SJCRH30 (cell line): ENCODE measurements around the gene ILKAP. TPM values are rescaled to one million over a fixed set of nuclear protein-coding genes. Genes with fewer than 3 reads are reported as not detected.
A peak's percentile ranks its signal among the peaks of the same experiment; 100 is the strongest.

Experiments
- DNase-seq, 2 experiments: peaks; one replicate each; pipeline ENCODE4 v3.0.0-alpha.2; 2015 to 2020
- H3K27ac ChIP-seq: fragments of 250-450 bp; sonication (Bioruptor Pico); 2 replicates; pipeline ENCODE4 v1.5.1; 2020; ENCODE audit warnings: mild to moderate bottlenecking, moderate library complexity
- H3K27me3 ChIP-seq: fragments of 250-450 bp; sonication (Bioruptor Pico); 2 replicates; pipeline ENCODE4 v1.5.1; 2020; ENCODE audit warnings: mild to moderate bottlenecking, moderate library complexity
- H3K36me3 ChIP-seq: fragments of 250-450 bp; sonication (Bioruptor Pico); 2 replicates; pipeline ENCODE4 v1.5.1; 2020; ENCODE audit warnings: mild to moderate bottlenecking, moderate library complexity
- H3K4me1 ChIP-seq: fragments of 250-450 bp; sonication (Bioruptor Pico); 2 replicates; pipeline ENCODE4 v1.5.1; 2020; ENCODE audit warnings: mild to moderate bottlenecking, moderate library complexity
- H3K4me3 ChIP-seq: fragments of 250-450 bp; sonication (Bioruptor Pico); 2 replicates; pipeline ENCODE4 v1.5.1; 2020; ENCODE audit warnings: mild to moderate bottlenecking, moderate library complexity
- H3K9me3 ChIP-seq: fragments of 250-450 bp; sonication (Bioruptor Pico); replicated peaks from 2 replicates; pipeline ENCODE4 v1.5.1; 2020; ENCODE audit warnings: mild to moderate bottlenecking, moderate library complexity
- total RNA-seq: library from RNA; depleted of rRNA; stranded (reverse); fragments of >200 nt; shearing (Covaris generic); gene quantifications from 2 replicates; pipeline ENCODE4 v1.2.3, GENCODE V29; 2014; rRNA removed

Gene ILKAP, protein sequence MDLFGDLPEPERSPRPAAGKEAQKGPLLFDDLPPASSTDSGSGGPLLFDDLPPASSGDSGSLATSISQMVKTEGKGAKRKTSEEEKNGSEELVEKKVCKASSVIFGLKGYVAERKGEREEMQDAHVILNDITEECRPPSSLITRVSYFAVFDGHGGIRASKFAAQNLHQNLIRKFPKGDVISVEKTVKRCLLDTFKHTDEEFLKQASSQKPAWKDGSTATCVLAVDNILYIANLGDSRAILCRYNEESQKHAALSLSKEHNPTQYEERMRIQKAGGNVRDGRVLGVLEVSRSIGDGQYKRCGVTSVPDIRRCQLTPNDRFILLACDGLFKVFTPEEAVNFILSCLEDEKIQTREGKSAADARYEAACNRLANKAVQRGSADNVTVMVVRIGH
- 59.8 and 71.1 TPM in 2 replicates for total RNA-seq

DNA sequence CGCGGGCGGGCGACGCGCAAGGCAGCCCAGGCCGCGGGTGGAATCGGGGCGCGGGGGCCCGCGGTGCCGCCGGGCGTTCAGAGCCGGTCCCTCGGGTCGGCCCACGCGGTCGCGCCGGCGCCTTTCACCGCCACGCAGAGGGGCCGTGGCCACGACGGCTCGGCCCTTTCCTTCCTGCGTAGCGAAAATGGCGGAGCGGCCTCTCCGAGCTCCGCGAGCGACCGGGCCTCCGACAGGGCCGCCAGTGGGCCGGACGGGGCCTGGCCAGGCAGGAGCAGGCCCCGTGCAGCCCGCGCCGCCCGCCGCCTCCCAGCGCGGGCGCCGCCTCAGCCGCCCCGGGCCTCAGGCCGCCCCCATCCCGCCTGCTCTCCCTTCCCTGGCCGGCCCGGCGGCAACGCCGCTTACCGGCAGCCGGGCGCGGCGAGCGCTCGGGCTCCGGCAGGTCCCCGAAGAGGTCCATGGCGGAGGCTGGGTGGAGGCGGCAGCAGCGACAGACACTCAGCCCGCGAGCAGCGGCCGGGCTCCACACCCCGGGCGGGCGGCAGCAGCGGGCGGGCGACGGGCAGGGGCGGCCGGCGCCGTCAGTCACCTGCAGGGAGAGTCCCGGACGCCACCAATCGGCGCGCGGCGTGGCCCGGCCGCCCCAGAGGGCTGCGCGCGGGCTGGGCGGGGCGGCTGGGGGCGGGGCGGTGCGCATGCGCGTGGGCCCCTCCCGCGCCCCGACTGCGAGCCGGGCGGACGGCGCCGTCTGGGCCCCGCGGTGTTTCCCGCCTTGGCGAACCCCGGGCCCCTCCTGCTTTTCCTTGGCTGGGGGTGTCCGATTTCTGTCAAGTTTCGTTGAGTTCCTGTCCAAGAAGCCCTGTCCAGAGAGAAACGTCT is at the start of gene ILKAP:
TSS of gene ILKAP (minus strand) at position 602 of the 879 bp plus-strand sequence. CDS start at position 460, 142 bp downstream.
- H3K4me3 ChIP-seq, result peak within 1 kb of the TSS; percentile 95
- peak; percentile 91 to 93 for DNase-seq
- peaks cover under 1% of the 10 kb centered on the region; the same call in 1 of the 2 replicates for H3K27me3 ChIP-seq
- peak within 1 kb of the TSS; percentile 67 for H3K27ac ChIP-seq
- peaks cover 4% of the 10 kb centered on the region; the same call in 1 of the 2 replicates for H3K36me3 ChIP-seq
- no peaks in the 10 kb centered on the region for H3K4me1 ChIP-seq
- peaks cover 5% of the 10 kb centered on the region; the same call in 1 of the 2 replicates for H3K9me3 ChIP-seq

DNA sequence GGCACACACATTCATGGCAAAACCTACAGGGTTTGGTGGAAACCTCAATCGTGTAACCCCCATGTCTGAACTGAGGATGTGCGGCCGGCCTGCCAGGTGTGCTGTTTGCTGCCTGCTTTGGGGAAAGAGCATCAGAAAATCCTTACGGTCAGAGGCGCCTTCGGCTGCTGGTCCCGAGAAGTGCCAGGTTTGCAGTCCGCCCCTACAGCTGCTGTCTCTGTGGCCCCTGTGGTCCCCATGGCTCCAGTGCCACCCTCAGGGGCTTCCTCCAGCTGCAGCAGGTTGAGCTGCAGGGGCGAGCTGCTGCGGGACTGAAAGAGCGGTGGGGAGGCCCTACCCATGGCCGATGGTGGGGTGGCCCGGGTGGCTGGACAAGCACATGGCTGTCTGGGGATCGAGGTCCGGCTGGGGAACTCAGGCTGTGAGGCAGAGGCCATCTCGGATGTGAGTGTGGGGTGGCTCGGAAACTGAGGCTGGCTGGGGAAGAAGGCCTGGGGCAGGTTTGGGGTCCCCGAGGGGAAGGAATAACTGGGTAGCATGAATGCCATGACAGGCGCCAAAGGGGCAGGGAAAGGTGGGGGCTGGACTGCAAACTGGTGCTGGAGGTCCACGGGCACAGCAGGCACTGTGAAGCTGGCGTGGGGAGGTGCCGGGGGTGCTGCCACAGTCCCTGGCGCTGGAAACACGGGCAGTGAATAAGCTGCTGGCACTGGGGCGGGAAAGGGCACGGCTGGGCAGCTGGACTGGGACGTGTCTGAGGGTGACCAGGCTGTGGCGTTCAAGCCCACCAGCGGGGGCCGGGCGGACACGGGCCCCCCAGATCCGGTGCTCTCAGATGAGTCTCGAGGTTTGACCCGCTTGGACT is 49.5 kb upstream of the ILKAP start:
- DNase-seq, result no peak
- no peak overlapping the region for H3K4me3 ChIP-seq
- peaks cover 5% of the 10 kb centered on the region; the same call in 1 of the 2 replicates for H3K4me1 ChIP-seq
- H3K27me3 ChIP-seq, result no peaks in the 10 kb centered on the region
- H3K9me3 ChIP-seq, result no peaks in the 10 kb centered on the region
- peaks cover under 1% of the 10 kb centered on the region; the same call in 1 of the 2 replicates for H3K36me3 ChIP-seq
- H3K27ac ChIP-seq, result no peak overlapping the region

DNA sequence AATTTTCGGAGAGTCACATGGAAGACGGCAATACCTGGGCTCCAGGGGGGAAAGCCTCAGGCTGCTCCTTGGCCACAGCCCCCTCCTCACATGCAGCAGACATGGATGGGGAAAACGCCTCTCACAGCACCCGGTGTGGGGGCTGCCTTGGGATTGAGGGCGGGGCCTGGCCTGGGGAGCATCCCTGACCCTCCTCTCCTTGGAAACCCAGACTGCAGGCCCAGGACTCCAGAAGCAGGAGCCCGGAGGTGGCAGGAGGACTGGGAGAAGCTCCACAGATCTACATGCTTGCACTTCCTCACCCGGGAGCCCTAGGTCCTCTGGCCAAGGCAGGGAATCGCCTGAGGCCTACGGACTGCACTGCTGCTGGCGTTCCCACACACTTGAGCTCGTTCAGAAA is 48.5 kb upstream of the ILKAP start:
- H3K27ac ChIP-seq, result no peak overlapping the region
- H3K36me3 ChIP-seq, result no peaks in the 10 kb centered on the region; the same call in 1 of the 2 replicates
- no peaks in the 10 kb centered on the region for H3K27me3 ChIP-seq
- no peaks in the 10 kb centered on the region for H3K9me3 ChIP-seq
- H3K4me1 ChIP-seq, result peaks cover 5% of the 10 kb centered on the region; the same call in 1 of the 2 replicates
- H3K4me3 ChIP-seq, result no peak overlapping the region
- DNase-seq, result no peak

DNA sequence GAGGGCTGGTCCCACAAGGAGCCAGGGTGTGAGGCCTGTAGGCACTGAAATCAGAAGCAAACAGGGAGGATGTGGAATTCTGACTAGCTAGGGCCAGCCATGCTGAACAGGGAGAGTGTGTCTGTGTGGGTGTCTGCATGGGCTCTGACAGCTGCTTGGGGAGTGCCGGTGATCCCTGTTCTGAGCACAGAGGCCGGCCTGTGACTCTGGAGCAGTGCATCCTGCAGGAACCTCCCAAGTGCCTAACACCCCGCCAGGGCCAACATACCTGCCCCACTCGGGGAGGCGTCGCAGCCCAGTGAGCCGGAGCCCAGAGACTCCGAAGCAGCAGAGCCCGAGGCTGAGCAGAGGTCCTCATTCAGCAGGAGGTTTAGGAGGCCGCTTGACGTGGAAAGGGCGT is 47.8 kb upstream of the ILKAP start:
- Histone ChIP-seq H3K4me3 (no peak overlapping the region), H3K4me1 (peaks cover 5% of the 10 kb centered on the region; the same call in 1 of the 2 replicates), H3K27me3 (no peaks in the 10 kb centered on the region), H3K9me3 (no peaks in the 10 kb centered on the region), H3K36me3 (no peaks in the 10 kb centered on the region; the same call in 1 of the 2 replicates), H3K27ac (no peak overlapping the region)
- no peak for DNase-seq

DNA sequence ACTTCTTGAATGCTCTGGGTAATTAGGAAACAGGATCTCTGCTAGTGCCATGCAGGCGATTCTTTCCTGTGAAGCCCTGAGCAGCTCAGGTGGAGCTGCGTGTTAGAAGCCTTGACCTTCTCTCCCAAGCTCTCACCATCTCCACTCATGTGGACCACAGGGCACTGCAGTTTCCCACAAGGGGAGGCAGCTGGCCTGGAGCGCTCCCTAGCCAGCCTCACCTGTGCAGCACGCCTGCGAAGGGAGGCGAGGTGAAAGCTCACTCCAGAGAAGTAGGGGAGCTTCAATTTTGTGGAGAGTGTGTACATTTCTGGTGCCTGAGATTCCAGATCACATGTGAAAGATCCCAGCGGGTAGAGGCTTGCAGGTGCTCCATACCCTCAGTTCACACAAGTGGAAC is 47.4 kb upstream of the ILKAP start:
- Histone ChIP-seq H3K4me1 (peaks cover 5% of the 10 kb centered on the region; the same call in 1 of the 2 replicates), H3K27ac (no peak overlapping the region), H3K4me3 (no peak overlapping the region), H3K27me3 (no peaks in the 10 kb centered on the region), H3K9me3 (no peaks in the 10 kb centered on the region), H3K36me3 (no peaks in the 10 kb centered on the region; the same call in 1 of the 2 replicates)
- no peak for DNase-seq

DNA sequence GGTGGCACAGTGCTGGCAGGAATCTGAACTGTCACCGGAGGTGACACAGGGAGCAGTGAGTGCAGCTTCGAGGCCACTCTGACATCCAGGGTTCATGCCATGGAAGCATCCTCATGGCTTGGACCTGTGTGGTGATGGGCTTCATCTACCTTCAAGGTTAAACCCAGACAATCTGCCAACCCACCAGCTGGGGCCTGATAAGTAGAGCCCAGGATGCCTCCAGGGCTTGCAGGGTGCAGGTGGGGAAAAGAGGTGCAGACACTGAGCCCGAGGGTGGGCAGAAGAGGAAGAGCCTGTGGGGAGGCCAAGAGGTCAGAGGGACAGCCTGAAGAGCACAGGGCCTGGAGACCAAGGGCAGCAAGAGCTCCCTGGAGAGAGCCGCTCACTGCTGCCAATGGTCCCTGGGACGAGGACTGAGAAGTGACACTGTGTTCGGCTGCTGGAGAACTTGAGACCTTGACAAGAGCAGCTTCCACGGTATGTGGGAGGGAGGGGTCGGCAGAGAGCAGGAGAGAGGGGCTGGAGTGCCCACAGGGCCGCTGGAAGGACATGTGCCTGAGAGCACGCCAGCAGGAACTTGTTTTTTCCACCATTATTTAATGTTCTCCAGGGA is 44.5 kb upstream of the ILKAP start:
- no peak overlapping the region for H3K27ac ChIP-seq
- H3K4me3 ChIP-seq, result no peak overlapping the region
- no peaks in the 10 kb centered on the region for H3K36me3 ChIP-seq
- no peaks in the 10 kb centered on the region for H3K27me3 ChIP-seq
- no peak for DNase-seq
- no peaks in the 10 kb centered on the region for H3K9me3 ChIP-seq
- H3K4me1 ChIP-seq, result peaks cover 14% of the 10 kb centered on the region

DNA sequence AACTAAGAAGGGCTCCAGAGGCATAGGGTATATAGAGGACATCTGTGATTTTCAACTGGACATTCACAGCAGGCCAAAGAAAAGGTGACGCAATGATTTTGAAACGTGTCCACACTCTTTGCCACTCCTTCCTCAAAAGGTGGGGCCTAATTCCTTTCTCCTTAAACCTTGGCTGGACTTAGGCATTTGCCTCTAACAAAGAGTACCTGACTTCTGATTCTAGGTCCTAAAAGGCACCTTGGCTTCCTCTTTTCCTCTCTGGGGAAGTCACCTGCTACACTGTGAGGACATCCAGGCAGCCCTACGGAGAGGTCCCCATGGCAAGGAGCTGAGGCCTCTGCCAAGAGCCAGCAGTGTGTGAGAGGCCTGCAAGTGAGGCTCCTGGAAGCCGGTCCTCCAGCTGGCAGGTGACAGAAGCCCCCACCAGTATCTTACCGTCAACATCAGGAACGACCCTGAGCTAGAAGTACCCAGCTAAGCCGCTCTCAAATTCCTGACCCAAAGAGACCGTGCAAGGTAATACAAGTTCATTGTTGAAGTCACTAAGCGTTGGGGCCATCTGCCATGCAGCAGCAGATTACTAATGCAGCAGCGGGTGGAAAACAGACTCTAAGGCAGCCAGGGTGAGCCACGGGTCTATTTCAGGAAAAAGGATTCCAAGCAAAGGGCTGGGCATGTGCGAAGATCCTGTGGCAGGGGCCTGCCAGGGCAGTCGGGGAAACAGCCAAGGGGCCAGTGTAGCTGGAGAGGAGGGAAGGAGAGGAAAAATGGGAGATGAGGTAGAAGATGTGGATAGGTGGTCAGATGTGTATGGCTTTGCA is 43.7 kb upstream of the ILKAP start:
- Histone ChIP-seq H3K4me1 (peaks cover 21% of the 10 kb centered on the region), H3K27ac (no peak overlapping the region), H3K36me3 (no peaks in the 10 kb centered on the region), H3K4me3 (no peak overlapping the region), H3K9me3 (no peaks in the 10 kb centered on the region), H3K27me3 (no peaks in the 10 kb centered on the region)
- no peak for DNase-seq

DNA sequence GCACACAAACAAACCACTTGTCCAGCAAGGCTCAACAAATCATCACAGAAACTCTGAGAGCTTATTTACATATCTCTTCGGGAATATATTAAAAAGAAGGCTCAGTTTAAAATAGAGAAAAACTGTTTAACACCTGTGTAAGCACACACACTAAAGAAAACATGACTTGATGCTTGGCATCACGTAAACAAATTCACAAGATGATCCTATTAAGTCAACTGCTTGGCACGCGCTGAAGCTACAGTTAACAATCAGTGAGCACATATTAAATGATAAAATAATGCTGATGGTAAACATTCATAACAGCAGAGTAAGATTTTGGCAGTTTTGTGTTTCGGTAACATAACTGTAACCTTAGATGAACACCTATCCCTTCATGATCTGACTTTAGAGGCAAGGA is 40.7 kb upstream of the ILKAP start:
- no peak overlapping the region for H3K4me3 ChIP-seq
- DNase-seq, result no peak
- H3K27me3 ChIP-seq, result no peaks in the 10 kb centered on the region
- H3K4me1 ChIP-seq, result peaks cover 28% of the 10 kb centered on the region
- H3K9me3 ChIP-seq, result no peaks in the 10 kb centered on the region
- no peaks in the 10 kb centered on the region for H3K36me3 ChIP-seq
- H3K27ac ChIP-seq, result no peak overlapping the region

DNA sequence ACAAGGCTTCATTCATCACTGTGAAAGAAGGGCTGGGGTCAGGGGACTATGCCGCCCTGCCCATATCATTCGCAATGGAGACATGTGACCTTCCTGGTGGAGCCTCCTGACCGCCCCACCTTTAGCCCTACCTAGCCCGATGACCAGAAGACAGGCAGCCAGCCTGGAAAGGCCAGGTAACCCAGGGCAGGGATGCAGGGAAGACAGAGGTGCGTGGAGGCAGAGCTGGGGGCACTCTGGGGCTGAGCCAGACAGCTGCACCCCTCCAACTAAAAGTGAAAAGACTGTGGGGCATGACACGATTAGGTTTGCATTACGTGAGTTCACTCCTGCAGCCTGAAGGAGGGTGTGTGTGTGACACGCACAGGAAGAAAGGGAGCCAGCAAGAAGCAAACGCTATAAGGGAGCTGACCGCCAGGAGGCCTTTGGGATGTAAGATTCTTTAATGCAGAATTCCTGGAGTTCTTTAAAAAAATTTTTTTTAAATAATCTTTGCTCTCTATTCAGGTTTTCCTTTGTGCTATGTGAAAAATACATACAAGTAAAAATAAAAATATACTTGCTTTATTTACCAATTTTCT is 40.1 kb upstream of the ILKAP start:
- DNase-seq, result peak; percentile 37 to 62
- H3K36me3 ChIP-seq, result no peaks in the 10 kb centered on the region
- H3K9me3 ChIP-seq, result no peaks in the 10 kb centered on the region
- peak overlapping the region; percentile 9; the same call in 1 of the 2 replicates for H3K4me3 ChIP-seq
- H3K27me3 ChIP-seq, result no peaks in the 10 kb centered on the region
- peak overlapping the region; percentile 51 for H3K27ac ChIP-seq
- H3K4me1 ChIP-seq, result peaks cover 28% of the 10 kb centered on the region

DNA sequence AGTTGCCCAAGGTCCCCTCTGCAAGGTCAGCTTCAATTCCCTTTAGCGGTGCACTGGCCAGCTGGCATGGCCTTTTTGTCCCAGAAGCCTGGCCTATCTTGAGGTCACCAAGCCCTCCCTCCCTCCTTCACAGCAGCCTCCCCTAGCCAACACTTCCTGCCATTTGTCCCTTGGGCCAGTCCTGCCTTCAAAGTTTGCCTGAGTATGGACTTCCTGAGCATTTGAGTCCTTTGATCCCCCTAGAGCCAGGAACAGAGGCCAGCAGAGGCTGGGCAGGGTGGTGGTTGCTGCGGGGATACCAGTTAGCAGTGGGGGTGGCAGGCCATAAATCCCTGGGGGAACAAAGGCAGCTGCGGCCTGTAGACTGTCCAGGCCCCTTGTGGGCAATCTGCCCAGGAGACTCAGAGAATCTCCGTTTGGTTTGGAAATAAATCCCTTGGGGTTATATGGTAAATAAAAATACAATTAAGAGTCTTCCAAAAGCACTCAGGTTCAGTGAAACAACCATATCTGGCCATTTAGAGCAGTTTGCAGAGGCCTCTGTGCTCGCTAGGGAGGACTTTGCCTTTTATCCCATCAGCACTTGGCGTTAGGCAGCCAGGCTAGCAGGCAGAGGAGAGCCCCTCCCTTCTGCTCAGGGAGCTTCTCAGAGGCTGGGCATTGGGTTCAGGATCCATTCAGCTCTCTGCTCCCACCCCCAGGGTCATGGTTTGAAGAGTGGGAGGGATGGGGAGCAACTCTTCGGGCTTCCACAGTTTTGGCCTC is 39.4 kb upstream of the ILKAP start:
- H3K4me1 ChIP-seq, result peaks cover 28% of the 10 kb centered on the region
- peak overlapping the region; percentile 51 for H3K27ac ChIP-seq
- no peaks in the 10 kb centered on the region for H3K36me3 ChIP-seq
- peak; percentile 95 to 96 for DNase-seq
- peak overlapping the region; percentile 9; the same call in 1 of the 2 replicates for H3K4me3 ChIP-seq
- no peaks in the 10 kb centered on the region for H3K9me3 ChIP-seq
- no peaks in the 10 kb centered on the region for H3K27me3 ChIP-seq

DNA sequence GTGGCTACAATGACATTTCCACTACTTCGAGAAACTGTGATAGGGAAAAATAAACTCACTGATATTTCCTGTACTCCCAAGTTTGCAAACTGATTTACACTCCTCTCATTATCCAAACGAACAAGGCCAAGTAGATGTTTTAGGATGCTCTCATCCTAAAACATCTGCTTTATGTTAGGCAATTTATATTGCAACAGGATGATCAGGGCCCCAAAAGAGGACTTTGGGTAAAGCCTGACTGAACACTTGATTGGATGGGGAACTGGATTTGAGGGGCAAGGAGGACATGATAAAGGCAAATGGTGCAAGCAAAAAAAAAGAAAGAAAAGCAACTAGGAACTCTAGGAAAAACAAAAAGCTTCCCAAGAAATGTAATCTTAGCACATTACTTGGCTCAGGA is 38.5 kb upstream of the ILKAP start:
- H3K4me3 ChIP-seq, result peak overlapping the region; percentile 81
- peaks cover 28% of the 10 kb centered on the region for H3K4me1 ChIP-seq
- DNase-seq, result peak in 1 of 2 experiments; percentile 17
- H3K9me3 ChIP-seq, result no peaks in the 10 kb centered on the region
- H3K27ac ChIP-seq, result peak overlapping the region; percentile 96
- H3K27me3 ChIP-seq, result no peaks in the 10 kb centered on the region
- no peaks in the 10 kb centered on the region for H3K36me3 ChIP-seq
